ENCODE results near the gene RGS6. TPM values are rescaled to one million over a fixed set of nuclear protein-coding genes. Genes with fewer than 3 reads are reported as not detected.

The RGS6 gene
- total and polyA plus RNA-seq, 2 experiments from 2014 or later, result 0.86 to 0.95 TPM

DNA sequence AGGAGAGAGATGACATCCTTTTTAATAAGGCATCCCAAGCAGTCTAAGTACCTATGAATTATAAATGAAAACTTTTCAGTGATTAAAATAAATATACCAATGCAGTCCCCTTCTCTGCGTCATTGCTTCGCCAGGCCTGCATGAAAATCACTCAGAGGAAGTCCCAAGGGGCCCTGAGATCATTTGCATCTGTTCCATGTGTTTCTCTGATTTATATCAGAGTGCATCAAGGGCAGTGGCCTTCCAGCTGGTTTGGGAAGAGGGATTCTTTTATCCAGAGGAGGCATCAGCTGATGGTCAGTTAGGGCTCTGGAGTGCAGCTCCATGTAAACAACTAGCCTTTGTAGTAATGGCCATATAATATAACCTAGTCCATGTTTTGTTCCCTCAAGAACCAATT is 210.1 kb downstream of the RGS6 start:
- Histone ChIP-seq H3K36me3 (no peaks in the 10 kb centered on the region), H3K27me3 (no peaks in the 10 kb centered on the region), H3K4me1 (ENCODE audit: low read depth) (no peaks in the 10 kb centered on the region), H3K27ac (no peak overlapping the region), H3K4me3 (no peak overlapping the region), H3K9me3 (ENCODE audit: low read depth) (no peaks in the 10 kb centered on the region)
- no peak for DNase-seq (ENCODE audit: low read depth in 1 of 2, low spot score in 1 of 2)
- TF ChIP-seq, protein P1, sequence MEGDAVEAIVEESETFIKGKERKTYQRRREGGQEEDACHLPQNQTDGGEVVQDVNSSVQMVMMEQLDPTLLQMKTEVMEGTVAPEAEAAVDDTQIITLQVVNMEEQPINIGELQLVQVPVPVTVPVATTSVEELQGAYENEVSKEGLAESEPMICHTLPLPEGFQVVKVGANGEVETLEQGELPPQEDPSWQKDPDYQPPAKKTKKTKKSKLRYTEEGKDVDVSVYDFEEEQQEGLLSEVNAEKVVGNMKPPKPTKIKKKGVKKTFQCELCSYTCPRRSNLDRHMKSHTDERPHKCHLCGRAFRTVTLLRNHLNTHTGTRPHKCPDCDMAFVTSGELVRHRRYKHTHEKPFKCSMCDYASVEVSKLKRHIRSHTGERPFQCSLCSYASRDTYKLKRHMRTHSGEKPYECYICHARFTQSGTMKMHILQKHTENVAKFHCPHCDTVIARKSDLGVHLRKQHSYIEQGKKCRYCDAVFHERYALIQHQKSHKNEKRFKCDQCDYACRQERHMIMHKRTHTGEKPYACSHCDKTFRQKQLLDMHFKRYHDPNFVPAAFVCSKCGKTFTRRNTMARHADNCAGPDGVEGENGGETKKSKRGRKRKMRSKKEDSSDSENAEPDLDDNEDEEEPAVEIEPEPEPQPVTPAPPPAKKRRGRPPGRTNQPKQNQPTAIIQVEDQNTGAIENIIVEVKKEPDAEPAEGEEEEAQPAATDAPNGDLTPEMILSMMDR (IDR thresholded peaks at IDR 0.05; ENCODE audit: low read depth, low read length), result no peak

DNA sequence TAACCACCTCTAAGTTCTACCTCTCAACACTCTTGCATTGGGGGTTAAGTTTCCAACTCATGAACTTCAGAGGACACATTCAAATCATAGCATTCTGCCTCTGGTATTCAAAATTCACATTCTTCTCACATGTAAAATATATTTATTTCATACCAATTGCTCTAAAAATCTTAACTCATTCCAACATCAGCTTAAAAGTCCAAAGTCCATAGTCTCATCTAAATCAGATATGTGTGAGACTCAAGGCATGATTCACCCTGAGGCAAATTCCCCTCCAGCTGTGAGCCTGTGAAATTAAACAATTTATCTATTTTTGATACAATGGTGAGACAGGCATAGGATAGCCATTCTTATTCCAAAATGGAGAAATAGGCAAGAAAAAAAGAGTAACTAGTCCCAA is 214.0 kb downstream of the RGS6 start:
- Histone ChIP-seq H3K4me1 (ENCODE audit: low read depth) (no peaks in the 10 kb centered on the region), H3K27ac (no peak overlapping the region), H3K36me3 (no peaks in the 10 kb centered on the region), H3K4me3 (no peak overlapping the region), H3K9me3 (ENCODE audit: low read depth) (no peaks in the 10 kb centered on the region), H3K27me3 (no peaks in the 10 kb centered on the region)
- no peak for DNase-seq (ENCODE audit: low read depth in 1 of 2, low spot score in 1 of 2)
- TF ChIP-seq, protein P1 (IDR thresholded peaks at IDR 0.05; ENCODE audit: low read depth, low read length), result no peak

DNA sequence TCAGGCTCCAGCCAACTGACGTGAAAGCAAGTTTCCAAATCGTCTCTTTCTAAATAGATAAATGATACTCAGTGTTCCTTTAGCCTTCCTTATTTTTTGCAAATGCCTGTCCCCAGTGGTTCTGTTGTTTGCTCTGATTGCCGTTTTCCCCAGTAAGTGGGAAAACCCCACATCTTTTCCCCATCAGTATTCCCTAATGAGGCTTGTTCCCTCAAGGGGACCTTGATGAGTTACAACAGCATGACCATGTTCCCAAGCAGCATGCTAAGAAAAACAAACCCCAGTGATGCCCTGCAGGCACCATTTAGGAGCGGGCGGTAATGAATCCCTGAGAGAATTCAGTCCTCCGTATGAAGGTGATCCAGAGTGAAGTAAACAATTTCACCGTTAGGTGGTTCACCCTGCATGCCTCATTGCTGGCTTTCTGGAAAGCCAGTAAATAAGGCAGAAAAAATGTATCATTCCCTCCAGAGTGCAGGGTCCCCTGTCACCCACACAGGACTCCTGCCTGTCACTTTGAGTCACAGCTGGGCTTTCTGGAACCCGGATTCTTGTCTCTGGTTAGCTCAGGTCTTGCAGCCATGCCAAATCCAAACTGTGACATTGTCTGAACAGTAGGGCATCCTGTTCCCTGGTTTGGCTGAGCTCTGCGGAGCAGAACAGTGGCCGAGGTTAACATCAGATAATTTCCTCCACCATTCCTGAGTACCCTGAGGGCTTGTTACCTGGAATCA is 222.6 kb downstream of the RGS6 start:
- H3K27me3 ChIP-seq, result no peaks in the 10 kb centered on the region
- H3K9me3 ChIP-seq (ENCODE audit: low read depth), result no peaks in the 10 kb centered on the region
- H3K36me3 ChIP-seq, result no peaks in the 10 kb centered on the region
- no peak for DNase-seq (ENCODE audit: low read depth in 1 of 2, low spot score in 1 of 2)
- no peak overlapping the region for H3K4me3 ChIP-seq
- no peak overlapping the region for H3K27ac ChIP-seq
- no peaks in the 10 kb centered on the region for H3K4me1 ChIP-seq (ENCODE audit: low read depth)
- TF ChIP-seq, protein P1 (IDR thresholded peaks at IDR 0.05; ENCODE audit: low read depth, low read length), result no peak

DNA sequence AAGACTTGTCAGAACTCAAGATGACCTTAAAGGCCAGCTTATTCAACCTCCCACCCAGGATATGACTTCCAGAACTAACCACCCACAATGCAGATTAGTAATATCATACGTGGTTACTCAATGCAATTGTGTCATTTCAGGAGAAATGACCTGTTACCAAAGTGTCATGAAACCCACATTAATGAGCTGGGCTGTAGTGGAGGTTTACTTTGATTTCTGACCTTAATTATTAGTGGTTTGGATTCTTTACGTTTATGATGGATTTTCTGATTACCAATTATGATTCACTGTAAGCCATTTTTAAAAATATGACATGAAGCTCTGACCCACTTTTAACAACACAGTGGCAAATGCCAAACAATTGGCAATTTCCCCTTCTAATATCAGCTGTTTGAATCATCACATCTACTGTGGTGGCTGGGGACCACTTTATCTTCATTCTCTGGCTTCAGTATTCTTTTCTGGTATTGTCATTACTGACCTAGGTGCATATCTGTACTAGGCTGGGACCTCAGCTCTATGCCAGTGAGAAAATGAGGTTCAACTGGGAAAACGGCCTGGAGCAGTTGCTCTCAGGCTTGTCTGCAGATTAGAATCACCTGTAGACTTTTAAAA is 223.3 kb downstream of the RGS6 start:
- no peaks in the 10 kb centered on the region for H3K36me3 ChIP-seq

DNA sequence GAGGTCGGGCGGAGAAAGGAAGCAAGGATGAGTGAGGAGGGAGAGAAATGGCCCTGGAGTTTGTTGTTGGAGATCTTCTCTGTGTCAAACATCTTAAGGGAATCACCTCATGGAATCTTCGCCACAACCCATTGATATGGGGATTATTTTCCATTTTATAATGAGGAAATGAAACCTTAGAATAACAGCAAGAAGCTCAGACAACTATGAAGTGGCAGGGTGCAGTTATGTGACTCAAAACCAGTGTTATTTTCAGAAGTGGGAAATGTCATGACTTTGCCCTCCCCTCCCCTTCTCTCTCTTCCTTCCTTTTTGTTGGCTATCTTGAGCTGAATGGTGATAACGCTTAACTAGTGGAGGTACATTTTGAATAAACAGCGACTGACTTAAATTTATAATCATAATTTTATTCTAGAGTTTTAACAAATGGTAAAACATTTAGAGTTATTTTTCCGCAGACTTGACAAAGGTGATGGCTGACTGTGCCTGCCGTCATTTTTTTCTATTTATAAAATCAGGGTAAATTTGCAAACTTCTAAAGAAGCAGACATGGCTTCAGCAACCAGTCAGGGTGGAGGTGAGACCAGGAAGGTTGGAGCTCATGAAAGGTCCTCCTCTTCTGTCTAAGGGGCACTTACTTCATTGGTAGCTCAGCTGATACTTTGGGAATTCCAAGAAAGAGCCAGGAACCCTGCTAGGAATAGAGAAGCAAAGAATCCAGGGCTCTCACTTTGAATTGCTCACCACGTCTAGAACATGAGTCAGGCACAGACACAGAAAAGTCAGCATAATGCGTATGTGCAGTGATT is 232.4 kb downstream of the RGS6 start:
- DNase-seq (ENCODE audit: low read depth in 1 of 2, low spot score in 1 of 2), result no peak
- Histone ChIP-seq H3K4me3 (no peak overlapping the region), H3K36me3 (no peaks in the 10 kb centered on the region), H3K27ac (no peak overlapping the region), H3K27me3 (no peaks in the 10 kb centered on the region), H3K9me3 (ENCODE audit: low read depth) (no peaks in the 10 kb centered on the region), H3K4me1 (ENCODE audit: low read depth) (no peaks in the 10 kb centered on the region)
- TF ChIP-seq, protein P1 (IDR thresholded peaks at IDR 0.05; ENCODE audit: low read depth, low read length), result no peak

More for the DNA sequence above, 223.3 kb downstream of the RGS6 start:
- H3K27me3 ChIP-seq, result no peaks in the 10 kb centered on the region
- H3K27ac ChIP-seq, result no peak overlapping the region
- H3K4me1 ChIP-seq (ENCODE audit: low read depth), result no peaks in the 10 kb centered on the region
- no peaks in the 10 kb centered on the region for H3K9me3 ChIP-seq (ENCODE audit: low read depth)
- H3K4me3 ChIP-seq, result no peak overlapping the region
- no peak for DNase-seq (ENCODE audit: low read depth in 1 of 2, low spot score in 1 of 2)
- TF ChIP-seq, protein P1 (IDR thresholded peaks at IDR 0.05; ENCODE audit: low read depth, low read length), result no peak

Data from cardiac muscle cell (in vitro differentiated cells and primary cell).